Effector memory CD4-positive, alpha-beta T cell (primary cell): ENCODE data around the gene TECPR1.

Source experiments
- DNase-seq, 3 donors: peaks; one replicate each; pipeline ENCODE4 v3.0.0-alpha.2; 2020
- H3K27ac ChIP-seq: 2 replicates; pipeline ENCODE4 v1.7.0; 2013; ENCODE audit warnings: mild to moderate bottlenecking, low read length, moderate library complexity; ENCODE audit not compliant: insufficient read depth, poor library complexity, severe bottlenecking
- H3K27me3 ChIP-seq: replicated peaks from 2 replicates; pipeline ENCODE4 v1.7.0; 2013; ENCODE audit warnings: mild to moderate bottlenecking, low read length; ENCODE audit not compliant: insufficient read depth, control insufficient read depth, poor library complexity, severe bottlenecking
- H3K36me3 ChIP-seq: 2 replicates; pipeline ENCODE4 v1.7.0; 2013; ENCODE audit warnings: mild to moderate bottlenecking, low read length, moderate library complexity; ENCODE audit not compliant: control insufficient read depth, insufficient read depth
- H3K4me1 ChIP-seq: 2 replicates; pipeline ENCODE4 v1.7.0; 2013; ENCODE audit warnings: low read length, mild to moderate bottlenecking; ENCODE audit not compliant: control insufficient read depth, insufficient read depth, poor library complexity, severe bottlenecking
- H3K4me3 ChIP-seq: 2 replicates; pipeline ENCODE4 v1.7.0; 2013; ENCODE audit warnings: low read length, low read depth, mild to moderate bottlenecking; ENCODE audit not compliant: insufficient read depth, poor library complexity, severe bottlenecking
- H3K9me3 ChIP-seq: 2 replicates; pipeline ENCODE4 v1.7.0; 2013; ENCODE audit warnings: mild to moderate bottlenecking, low read length, moderate library complexity; ENCODE audit not compliant: control insufficient read depth

The TECPR1 gene

GRCh38 chr7:98175260-98175940 is 76.6 kb downstream of the TECPR1 start:
- Histone ChIP-seq H3K36me3 (peaks cover 32% of the 10 kb centered on the region), H3K9me3 (no peaks in the 10 kb centered on the region), H3K27ac (no peak overlapping the region), H3K4me1 (no peaks in the 10 kb centered on the region), H3K4me3 (no peak overlapping the region), H3K27me3 (no peaks in the 10 kb centered on the region)
- DNase-seq = no peak

DNA sequence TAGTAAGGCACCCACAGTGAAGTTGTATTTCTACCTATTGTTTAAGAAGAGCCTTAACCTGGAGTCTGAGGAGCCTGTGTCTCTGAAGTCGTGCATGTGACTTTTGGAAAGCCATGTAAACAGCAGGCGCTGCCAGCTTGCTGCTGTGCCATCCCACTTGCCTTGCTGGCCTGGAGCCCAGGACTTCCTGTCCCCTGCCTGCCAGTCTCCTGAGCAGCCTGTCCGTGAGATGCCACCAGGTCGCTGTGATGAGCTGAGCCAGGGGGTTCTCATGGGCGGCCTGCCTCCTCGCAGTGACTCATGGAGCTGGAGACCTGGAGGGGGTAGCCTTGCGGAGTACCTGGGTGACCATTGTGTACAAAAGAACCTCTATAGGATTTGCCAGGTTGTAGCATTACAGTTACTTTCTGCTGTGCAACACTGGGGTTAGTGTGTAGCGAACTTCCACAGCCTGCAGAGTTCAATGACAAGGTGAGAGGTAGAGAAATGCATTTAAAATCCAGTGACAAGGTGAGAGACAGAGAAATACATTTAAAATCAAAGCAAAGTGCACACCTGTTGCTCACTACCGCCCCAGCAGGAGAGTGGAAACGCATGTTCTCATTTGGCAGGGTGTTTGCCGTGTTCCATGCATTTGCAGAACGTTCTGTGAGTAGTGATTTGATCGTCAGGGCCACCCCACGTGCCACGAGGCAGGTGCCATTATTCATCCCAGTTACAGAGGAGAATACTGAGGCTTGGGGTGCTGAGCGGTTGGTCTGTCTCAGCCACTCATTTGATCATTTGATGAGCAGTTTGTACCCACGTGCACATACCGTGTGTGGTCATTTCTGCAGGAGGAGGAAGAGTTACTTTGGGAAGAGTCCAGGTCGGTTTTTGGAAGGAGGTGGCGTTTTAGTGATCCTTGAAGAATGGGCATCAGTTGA is 77.4 kb downstream of the TECPR1 start:
- H3K9me3 ChIP-seq = no peaks in the 10 kb centered on the region
- no peaks in the 10 kb centered on the region for H3K27me3 ChIP-seq
- peaks cover 32% of the 10 kb centered on the region for H3K36me3 ChIP-seq
- no peak overlapping the region for H3K4me3 ChIP-seq
- DNase-seq = no peak
- no peaks in the 10 kb centered on the region for H3K4me1 ChIP-seq
- no peak overlapping the region for H3K27ac ChIP-seq

DNA sequence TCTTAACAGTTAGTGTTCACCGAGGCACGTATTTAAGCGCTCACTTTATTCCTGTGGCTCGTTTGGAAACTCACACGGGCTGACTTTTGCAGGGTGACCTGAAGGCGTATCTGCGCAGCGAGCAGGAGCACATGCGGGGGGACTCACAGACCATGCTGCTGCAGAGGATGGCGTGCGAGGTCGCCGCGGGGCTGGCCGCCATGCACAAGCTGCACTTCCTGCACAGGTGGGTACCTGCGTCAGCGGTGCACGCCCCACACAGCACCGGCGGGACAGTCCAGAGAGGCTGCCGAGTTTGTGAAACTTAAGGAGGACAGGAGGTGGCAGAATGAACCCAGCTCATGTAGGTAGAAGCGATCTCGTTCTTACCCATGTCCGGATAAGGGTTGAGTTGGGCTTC is 80.6 kb downstream of the TECPR1 start:
- Histone ChIP-seq H3K4me1 (no peaks in the 10 kb centered on the region), H3K27me3 (no peaks in the 10 kb centered on the region), H3K36me3 (peaks cover 27% of the 10 kb centered on the region), H3K4me3 (no peak overlapping the region), H3K27ac (no peak overlapping the region), H3K9me3 (no peaks in the 10 kb centered on the region)
- no peak for DNase-seq

DNA sequence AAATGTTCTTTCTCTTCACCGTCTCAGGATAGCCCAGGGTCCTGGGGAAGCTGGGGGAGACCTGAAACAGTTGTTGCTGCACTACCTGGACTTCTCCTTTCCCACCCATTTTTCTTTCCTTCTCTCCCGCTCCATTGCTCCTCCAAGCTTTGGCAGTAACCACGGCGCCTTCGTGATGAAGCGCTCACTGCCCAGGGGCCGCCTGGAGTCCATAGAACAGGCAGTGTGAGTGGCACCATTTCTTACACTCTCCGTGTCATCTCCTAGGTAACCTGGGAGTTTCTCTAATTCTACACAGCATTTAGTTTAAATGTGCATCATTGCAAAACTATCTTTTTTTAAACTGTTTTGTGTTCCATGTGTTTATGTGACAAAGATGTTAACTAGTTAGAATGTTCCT is 81.1 kb downstream of the TECPR1 start:
- DNase-seq = no peak
- no peaks in the 10 kb centered on the region for H3K4me1 ChIP-seq
- H3K27ac ChIP-seq = no peak overlapping the region
- H3K4me3 ChIP-seq = no peak overlapping the region
- H3K36me3 ChIP-seq = peaks cover 27% of the 10 kb centered on the region
- no peaks in the 10 kb centered on the region for H3K27me3 ChIP-seq
- H3K9me3 ChIP-seq = no peaks in the 10 kb centered on the region

GRCh38 chr7:98168904-98169621 is 83.0 kb downstream of the TECPR1 start:
- no peaks in the 10 kb centered on the region for H3K4me1 ChIP-seq
- no peak for DNase-seq
- peaks cover 15% of the 10 kb centered on the region for H3K36me3 ChIP-seq
- no peaks in the 10 kb centered on the region for H3K27me3 ChIP-seq
- H3K27ac ChIP-seq = no peak overlapping the region
- H3K4me3 ChIP-seq = no peak overlapping the region
- H3K9me3 ChIP-seq = no peaks in the 10 kb centered on the region

DNA sequence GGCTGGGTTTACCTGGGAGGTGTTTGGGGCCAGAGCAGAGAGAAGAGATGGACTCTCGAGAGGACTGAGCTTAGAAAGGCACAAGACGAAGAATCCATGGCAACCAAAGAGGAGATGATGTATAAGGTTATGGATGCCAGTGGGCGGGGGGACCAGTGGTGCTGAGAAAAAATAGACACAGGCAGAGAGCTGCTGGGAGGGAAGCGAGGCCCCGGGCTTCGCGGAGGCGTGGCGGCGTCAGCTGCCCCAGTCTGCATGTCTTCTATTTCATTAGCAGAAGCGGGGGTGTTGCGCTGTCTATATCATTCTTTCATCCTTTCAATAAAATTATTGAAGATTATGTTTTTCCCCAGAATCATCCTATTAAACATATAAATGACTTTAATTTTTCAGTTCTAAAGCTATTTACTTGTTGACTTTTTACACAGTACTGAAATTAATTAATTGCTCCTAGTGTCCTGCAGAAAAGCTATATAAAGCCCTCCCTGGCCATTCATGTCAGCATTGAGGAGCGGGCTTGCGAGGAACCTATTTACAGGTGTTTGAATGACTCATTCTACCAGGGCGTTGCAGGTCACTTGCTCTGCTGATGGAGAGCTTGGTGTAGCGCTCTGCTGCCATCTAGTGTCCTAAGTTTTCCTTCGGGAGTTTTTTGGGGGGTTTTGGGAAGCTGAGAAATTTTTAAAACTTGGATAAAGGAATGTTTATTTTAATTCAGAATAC is 83.7 kb downstream of the TECPR1 start:
- no peaks in the 10 kb centered on the region for H3K4me1 ChIP-seq
- no peaks in the 10 kb centered on the region for H3K27me3 ChIP-seq
- peak; percentile 36 to 51 (median 47) for DNase-seq
- H3K9me3 ChIP-seq = no peaks in the 10 kb centered on the region
- no peak overlapping the region for H3K27ac ChIP-seq
- H3K4me3 ChIP-seq = no peak overlapping the region
- peaks cover 14% of the 10 kb centered on the region for H3K36me3 ChIP-seq

DNA sequence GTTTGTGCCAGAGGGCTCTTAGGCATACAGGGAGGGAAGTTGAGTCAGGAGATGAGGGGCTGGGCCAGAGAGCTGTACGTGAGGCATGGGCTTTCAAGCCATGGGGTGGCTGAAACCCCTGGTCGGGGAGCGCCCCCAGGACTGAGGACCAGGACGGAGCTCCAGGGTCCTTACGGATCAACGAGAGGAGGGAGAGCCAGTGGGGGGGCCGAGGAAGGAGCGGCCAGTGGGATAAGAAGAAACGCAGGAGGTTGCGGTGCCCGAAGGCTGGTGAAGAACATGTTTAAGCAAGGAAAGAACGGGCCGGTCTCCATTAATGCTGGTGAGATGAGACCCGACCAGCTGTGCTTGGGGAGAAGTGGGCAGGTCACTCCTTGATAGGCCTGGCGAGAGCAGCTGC is 84.4 kb downstream of the TECPR1 start:
- no peaks in the 10 kb centered on the region for H3K4me1 ChIP-seq
- peaks cover 14% of the 10 kb centered on the region for H3K36me3 ChIP-seq
- no peak for DNase-seq
- H3K27me3 ChIP-seq = no peaks in the 10 kb centered on the region
- H3K9me3 ChIP-seq = no peaks in the 10 kb centered on the region
- H3K27ac ChIP-seq = no peak overlapping the region
- no peak overlapping the region for H3K4me3 ChIP-seq

DNA sequence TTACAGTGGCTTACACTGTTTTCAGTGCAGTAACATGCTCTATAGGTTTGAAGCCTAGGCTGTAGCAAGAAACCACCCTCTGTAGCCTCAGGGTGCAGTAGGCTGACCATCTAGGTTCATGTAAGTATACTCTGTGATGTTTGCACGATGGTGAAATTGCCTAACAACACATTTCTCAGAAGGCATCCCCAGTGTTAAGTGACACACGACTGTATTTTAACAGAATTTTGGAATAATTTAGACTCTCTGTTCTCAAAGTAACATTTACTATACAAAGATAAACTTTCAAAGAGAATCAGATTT is 85.4 kb downstream of the TECPR1 start:
- H3K9me3 ChIP-seq = no peaks in the 10 kb centered on the region
- no peaks in the 10 kb centered on the region for H3K27me3 ChIP-seq
- H3K36me3 ChIP-seq = peaks cover 8% of the 10 kb centered on the region
- no peaks in the 10 kb centered on the region for H3K4me1 ChIP-seq
- no peak overlapping the region for H3K4me3 ChIP-seq
- DNase-seq = no peak
- H3K27ac ChIP-seq = no peak overlapping the region

GRCh38 chr7:98165827-98166667 is 86.0 kb downstream of the TECPR1 start:
- DNase-seq = peak in 1 of 3 donors; percentile 16
- Histone ChIP-seq H3K4me1 (no peaks in the 10 kb centered on the region), H3K27ac (no peak overlapping the region), H3K36me3 (peaks cover 5% of the 10 kb centered on the region), H3K27me3 (no peaks in the 10 kb centered on the region), H3K4me3 (no peak overlapping the region), H3K9me3 (no peaks in the 10 kb centered on the region)
